NCI-H1105 treated with DMSO at 0.1 percent for 48 hours (cell line): ENCODE data around the gene CD320.

Experiments used
- DNase-seq: peaks from one replicate; lab custom pipeline; 2025; lab: John Stamatoyannopoulos, UW

The CD320 gene

GRCh38 chr19:8254286-8255001, 53.7 kb downstream of the CD320 start:
- DNase-seq = no peak

GRCh38 chr19:8253678-8254077, 54.5 kb downstream of the CD320 start:
- no peak for DNase-seq

GRCh38 chr19:8252922-8253589, 55.1 kb downstream of the CD320 start:
- peak; percentile 61 for DNase-seq
